ENCODE results near the gene CIC.

- TF ChIP-seq CTCF (IDR thresholded peaks at IDR 0.05; ENCODE audit: insufficient read depth, low read length, poor library complexity, severe bottlenecking): no peak
- TF ChIP-seq EZH2phosphoT487 (conservative IDR thresholded peaks at IDR 0.05; ENCODE audit: low read length): no peak
Observed at GRCh38 chr19:42233678-42234292, 35.3 kb upstream of the CIC start.
